Epithelial cell of proximal tubule (primary cell): Measurements from ENCODE around the gene AHNAK2. TPM values are rescaled to one million over a fixed set of nuclear protein-coding genes. Genes with fewer than 3 reads are reported as not detected.

Experiments used
- DNase-seq: peaks from one replicate; pipeline ENCODE4 v3.0.0-alpha.2; 2011; ENCODE audit warnings: low read depth
- H3K4me3 ChIP-seq: 2 replicates; pipeline ENCODE4 v1.5.1; 2011; ENCODE audit warnings: low read depth, mild to moderate bottlenecking, low read length
- total RNA-seq: library from RNA; depleted of rRNA; stranded (reverse); fragments of >200 nt; gene quantifications from 2 replicates; pipeline ENCODE4 v1.2.3, GENCODE V29; 2015
- TF ChIP-seq, protein P1 (sequence below): conservative IDR thresholded peaks from 2 replicates; pipeline ENCODE4 v1.5.1; 2012; ENCODE audit warnings: low read depth, mild to moderate bottlenecking, low read length

The AHNAK2 gene
- total RNA-seq, 1 donor from 2014 or later, result 20.8 TPM

DNA sequence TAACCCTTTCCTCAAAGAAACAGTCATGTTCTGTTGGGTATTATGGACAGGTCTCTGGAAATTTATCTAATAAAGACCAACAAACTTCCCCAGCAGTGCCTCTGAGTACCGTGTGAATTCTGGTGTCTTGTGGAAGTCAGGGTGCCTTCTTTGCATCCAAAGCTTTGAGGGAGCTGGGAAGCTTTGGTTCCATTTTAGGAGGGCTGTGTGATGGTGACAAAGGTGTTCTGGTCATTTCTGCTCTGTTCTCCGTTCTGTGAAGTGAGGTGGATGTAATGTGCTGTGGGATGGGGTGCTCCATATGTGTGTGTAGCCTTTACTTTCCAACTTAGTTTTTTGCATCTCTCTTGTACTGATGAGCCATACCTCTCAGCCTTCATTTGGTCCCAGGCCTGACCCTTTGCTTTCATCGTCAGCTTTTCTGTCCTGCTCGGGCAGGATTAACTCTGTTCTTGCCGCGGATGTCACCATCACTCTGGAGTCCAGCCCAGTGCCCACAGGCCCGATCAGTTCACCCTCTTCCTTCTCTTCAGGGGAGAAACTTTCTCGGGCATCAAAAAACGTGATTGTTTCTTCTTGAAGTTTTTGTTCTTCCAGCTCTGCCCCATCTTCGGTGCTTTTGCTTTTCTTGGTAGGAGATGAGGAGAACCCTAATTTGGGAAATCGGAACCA is 40.3 kb downstream of the AHNAK2 start:
- H3K4me3 ChIP-seq, result no peak overlapping the region
- TF ChIP-seq, protein P1, sequence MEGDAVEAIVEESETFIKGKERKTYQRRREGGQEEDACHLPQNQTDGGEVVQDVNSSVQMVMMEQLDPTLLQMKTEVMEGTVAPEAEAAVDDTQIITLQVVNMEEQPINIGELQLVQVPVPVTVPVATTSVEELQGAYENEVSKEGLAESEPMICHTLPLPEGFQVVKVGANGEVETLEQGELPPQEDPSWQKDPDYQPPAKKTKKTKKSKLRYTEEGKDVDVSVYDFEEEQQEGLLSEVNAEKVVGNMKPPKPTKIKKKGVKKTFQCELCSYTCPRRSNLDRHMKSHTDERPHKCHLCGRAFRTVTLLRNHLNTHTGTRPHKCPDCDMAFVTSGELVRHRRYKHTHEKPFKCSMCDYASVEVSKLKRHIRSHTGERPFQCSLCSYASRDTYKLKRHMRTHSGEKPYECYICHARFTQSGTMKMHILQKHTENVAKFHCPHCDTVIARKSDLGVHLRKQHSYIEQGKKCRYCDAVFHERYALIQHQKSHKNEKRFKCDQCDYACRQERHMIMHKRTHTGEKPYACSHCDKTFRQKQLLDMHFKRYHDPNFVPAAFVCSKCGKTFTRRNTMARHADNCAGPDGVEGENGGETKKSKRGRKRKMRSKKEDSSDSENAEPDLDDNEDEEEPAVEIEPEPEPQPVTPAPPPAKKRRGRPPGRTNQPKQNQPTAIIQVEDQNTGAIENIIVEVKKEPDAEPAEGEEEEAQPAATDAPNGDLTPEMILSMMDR, result no peak
- no peak for DNase-seq

DNA sequence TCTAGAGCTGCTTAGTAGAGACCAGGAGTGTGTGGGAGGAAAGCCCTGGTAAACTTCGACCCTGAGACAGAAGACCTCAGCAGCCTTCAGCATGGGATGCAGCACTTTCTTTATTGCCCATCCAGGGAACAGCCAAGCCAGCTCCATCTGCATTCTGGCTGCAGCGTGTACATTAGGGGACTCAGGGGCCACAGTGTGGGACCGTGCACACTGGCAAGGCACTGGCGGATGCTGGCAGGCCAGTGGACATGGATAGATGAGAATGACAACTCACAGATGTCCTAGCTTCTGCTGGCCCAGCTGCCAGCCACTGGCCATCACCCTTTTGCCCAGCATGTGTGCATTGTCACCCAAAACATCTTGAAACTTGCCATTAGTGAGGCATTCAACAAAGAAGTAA is 41.0 kb downstream of the AHNAK2 start:
- TF ChIP-seq, protein P1, result no peak
- no peak for DNase-seq

DNA sequence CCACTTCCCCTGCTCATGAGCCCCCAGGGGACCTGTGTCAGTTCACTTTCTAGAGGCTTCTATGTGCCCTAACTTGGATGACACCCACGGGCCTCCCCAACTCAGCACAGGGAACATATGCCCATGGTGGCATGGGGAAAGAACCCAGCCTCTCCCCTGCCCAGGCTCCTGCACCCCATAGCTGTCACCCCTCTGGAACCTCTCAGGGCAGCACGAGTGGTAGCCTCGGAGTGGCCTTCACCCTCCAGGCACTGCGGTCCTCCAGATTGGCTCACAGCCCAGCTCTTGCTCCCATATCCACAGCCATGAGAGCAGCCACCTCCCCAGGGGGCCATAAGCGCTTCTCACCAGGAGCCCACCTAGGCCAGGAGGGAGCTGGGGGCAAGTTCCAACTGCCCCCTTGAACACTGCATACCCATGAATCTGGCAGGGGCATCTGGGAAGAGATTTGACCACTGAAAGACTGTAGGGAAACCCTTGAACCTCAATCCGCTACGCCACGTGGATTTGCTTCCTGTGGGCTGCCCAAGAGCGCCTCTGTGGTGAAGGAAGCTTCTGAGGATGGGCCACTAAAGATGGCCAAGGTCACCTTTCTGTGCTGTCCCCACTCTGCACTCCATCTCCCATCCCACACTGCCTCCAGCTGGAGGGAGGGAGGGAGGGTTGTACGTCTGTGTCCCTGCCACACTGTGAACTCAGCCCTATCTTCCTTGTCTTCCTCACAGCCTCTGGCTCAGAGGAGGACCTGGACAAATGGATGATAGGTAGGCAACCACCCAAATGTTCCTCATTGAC is 41.6 kb downstream of the AHNAK2 start:
- no peak overlapping the region for H3K4me3 ChIP-seq
- DNase-seq, result no peak
- TF ChIP-seq, protein P1, result no peak

More for the DNA sequence above, 41.0 kb downstream of the AHNAK2 start:
- no peak overlapping the region for H3K4me3 ChIP-seq

DNA sequence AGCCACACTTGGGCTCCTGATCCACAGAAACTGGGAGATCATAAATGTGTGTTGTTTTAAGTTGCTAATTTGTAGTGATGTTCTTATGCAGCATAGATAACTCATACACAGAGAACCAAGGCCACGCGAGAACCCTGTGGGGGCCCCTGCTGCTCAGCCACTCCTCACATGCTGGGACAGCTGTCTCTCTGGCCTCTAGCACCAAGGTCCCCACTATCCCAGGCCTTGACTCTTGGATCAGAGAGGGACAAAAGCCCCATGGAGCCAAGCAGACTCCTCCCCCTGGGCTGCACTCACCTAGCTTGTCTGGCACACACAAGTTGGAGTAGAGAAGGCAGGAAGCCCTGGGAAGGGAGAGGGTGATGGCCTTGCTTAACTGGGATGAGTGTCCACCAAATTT is 42.2 kb downstream of the AHNAK2 start:
- DNase-seq, result no peak
- H3K4me3 ChIP-seq, result no peak overlapping the region
- TF ChIP-seq, protein P1, result no peak

DNA sequence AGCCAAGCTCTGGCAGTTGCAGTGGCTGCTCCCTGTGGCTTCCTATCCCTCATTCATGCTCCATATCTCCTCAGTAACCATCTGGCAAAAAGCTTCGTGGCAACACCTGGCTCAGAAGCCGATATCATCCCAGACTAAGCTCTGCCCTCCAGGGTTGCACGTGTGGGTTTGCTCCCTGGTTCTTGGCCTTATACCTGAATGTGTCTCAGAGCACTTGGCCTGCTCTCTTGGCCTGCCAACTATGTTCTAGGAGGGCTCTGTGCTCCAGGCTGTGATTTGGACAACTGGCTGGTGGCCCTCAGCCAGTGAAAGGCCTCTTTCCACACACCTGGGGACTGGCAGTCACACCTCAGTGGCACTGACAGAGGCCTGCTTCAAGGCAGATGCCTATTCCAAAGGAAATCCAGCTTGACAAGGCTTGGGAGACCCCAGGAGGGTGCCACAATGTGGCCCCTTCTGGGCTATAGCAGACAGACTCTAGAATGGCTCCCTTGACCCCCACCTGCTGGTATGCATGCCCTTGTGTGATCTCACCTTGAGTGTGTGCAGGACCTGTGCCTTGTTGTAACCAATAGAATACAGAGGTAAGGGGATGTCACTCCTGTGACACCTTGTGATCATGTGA is 43.0 kb downstream of the AHNAK2 start:
- TF ChIP-seq, protein P1, result no peak
- DNase-seq, result no peak
- H3K4me3 ChIP-seq, result no peak overlapping the region

DNA sequence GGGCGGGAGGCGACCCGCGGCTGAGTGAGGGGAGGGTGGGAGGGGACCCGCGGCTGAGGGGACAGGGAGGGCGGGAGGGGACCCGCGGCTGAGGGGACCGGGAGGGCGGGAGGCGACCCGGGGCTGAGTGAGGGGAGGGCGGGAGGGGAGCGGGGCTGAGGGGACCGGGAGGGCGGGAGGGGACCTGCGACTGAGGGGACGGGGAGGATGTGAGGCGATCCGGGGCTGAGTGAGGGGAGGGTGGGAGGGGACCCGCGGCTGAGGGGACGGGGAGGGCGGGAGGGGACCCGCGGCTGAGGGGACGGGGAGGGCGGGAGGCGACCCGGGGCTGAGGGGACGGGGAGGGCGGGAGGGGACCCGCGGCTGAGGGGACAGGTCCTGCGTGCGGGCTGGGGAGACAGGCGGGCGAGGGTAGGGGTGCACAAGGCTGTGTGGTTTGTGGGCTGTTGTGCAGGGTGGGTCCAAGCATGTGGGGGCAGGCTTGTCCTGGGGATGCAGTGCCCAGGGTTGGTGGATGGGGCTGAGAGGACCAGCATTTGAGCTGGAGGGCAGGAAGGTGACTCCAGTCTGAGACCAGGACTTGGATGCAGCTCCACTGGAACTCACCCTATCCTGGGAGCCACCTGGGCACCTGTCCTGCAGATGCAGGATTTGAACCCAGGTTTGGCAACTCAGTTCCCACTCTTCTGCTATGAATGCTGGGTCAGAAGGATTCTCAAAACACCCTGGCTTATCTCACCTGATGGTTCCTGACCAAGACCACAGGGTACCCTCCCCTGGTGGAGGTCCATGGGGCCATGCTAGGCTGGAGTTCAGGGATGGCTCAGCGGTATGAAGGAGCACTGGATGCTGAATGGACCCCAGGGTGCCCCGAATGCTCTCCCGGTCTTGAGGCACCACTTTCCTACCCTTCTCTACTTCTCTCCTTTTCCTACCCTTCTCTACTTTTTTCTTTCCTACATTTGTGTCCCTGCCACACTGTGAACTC is 44.1 kb downstream of the AHNAK2 start:
- no peak for DNase-seq
- TF ChIP-seq, protein P1, result no peak
- no peak overlapping the region for H3K4me3 ChIP-seq
